ENCODE measurements around the gene NTRK2.

DNA sequence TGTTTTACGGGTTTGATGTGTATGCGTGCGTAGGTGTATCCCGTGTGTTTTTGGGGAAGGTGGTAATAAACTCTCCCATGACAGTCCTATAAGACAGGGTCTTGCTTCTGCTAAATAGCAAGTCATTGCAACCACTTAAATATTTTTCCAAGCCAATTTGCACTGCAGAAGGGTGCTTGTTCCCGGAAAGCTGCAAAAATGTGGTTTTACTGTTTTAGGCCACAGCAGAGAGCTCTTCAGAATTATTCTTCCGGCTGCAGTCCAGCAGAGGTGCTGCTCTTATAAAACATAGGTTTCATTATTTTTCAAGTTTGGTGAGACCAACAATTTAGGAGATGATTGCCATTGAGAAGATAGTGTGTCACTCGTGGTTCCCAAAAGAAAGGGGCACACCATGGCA, 192.8 kb downstream of the NTRK2 start:
- TF ChIP-seq SREBF2 (IDR thresholded peaks at IDR 0.05; ENCODE audit: low read length) = no peak
- TF ChIP-seq, protein P1, sequence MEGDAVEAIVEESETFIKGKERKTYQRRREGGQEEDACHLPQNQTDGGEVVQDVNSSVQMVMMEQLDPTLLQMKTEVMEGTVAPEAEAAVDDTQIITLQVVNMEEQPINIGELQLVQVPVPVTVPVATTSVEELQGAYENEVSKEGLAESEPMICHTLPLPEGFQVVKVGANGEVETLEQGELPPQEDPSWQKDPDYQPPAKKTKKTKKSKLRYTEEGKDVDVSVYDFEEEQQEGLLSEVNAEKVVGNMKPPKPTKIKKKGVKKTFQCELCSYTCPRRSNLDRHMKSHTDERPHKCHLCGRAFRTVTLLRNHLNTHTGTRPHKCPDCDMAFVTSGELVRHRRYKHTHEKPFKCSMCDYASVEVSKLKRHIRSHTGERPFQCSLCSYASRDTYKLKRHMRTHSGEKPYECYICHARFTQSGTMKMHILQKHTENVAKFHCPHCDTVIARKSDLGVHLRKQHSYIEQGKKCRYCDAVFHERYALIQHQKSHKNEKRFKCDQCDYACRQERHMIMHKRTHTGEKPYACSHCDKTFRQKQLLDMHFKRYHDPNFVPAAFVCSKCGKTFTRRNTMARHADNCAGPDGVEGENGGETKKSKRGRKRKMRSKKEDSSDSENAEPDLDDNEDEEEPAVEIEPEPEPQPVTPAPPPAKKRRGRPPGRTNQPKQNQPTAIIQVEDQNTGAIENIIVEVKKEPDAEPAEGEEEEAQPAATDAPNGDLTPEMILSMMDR (IDR thresholded peaks at IDR 0.05 in 2 of 3, conservative IDR thresholded peaks at IDR 0.05 in 1 of 3; ENCODE audit: control insufficient read depth in 2 of 3, extremely low read depth in 1 of 3, insufficient read depth in 1 of 3, low read depth in 3 of 3, low read length in 3 of 3) = no peak
- TF ChIP-seq TAF1 (IDR thresholded peaks at IDR 0.05; ENCODE audit: borderline replicate concordance, low read depth, low read length) = no peak
- TF ChIP-seq POLR2A (IDR thresholded peaks at IDR 0.05; ENCODE audit: low read depth, low read length) = no peak
- TF ChIP-seq, protein P2, sequence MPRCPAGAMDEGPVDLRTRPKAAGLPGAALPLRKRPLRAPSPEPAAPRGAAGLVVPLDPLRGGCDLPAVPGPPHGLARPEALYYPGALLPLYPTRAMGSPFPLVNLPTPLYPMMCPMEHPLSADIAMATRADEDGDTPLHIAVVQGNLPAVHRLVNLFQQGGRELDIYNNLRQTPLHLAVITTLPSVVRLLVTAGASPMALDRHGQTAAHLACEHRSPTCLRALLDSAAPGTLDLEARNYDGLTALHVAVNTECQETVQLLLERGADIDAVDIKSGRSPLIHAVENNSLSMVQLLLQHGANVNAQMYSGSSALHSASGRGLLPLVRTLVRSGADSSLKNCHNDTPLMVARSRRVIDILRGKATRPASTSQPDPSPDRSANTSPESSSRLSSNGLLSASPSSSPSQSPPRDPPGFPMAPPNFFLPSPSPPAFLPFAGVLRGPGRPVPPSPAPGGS (IDR thresholded peaks at IDR 0.05; ENCODE audit: borderline replicate concordance, insufficient read depth, low read depth, low read length, poor library complexity, severe bottlenecking) = no peak
- TF ChIP-seq, protein P3, sequence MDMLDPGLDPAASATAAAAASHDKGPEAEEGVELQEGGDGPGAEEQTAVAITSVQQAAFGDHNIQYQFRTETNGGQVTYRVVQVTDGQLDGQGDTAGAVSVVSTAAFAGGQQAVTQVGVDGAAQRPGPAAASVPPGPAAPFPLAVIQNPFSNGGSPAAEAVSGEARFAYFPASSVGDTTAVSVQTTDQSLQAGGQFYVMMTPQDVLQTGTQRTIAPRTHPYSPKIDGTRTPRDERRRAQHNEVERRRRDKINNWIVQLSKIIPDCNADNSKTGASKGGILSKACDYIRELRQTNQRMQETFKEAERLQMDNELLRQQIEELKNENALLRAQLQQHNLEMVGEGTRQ (IDR thresholded peaks at IDR 0.05; ENCODE audit: borderline replicate concordance, low read depth, low read length) = no peak
- TF ChIP-seq SRF (IDR thresholded peaks at IDR 0.05; ENCODE audit: low read depth in 2 of 2, low read length in 2 of 2) = no peak
- no peak for TF ChIP-seq FOXM1 (IDR thresholded peaks at IDR 0.05; ENCODE audit: low read depth, low read length)
- no peak for TF ChIP-seq CEBPB (IDR thresholded peaks at IDR 0.05; ENCODE audit: borderline replicate concordance in 1 of 2, low read depth in 2 of 2, low read length in 2 of 2)
- TF ChIP-seq MXI1 (IDR thresholded peaks at IDR 0.05; ENCODE audit: low read depth, low read length) = no peak
- no peak for TF ChIP-seq TCF7 (IDR thresholded peaks at IDR 0.05; ENCODE audit: borderline replicate concordance)
